ENCODE data around the gene LSM3. TPM values are rescaled to one million over a fixed set of nuclear protein-coding genes. Genes with fewer than 3 reads are reported as not detected.

Gene LSM3
- total RNA-seq, 1 experiment from 2014 or later: 49.4 TPM

DNA sequence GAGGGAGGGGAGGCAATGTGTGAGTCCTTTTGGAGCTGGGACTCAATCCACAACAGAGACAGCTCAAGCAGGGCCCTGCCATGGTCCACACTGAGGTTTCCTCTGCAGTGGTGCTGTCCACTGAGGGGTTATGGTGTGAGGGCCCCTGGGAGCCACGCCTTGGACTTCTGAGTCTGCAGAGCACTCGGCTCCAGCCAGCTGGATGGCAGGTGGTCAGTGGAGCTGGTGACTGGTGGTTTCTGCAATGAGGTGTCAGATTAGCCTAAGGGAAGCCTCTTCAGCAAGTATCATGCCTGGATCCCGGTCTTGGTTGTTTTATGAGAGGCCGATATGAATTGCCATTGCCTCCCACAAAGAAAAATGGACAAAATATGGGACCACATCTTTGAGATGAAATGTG, 21.7 kb downstream of the LSM3 start:
- no peak for DNase-seq (ENCODE audit: low spot score)

- DNase-seq (ENCODE audit: low spot score): no peak
These were observed 22.2 kb downstream of the LSM3 start for GRCh38 chr3:14200841-14201240.

DNA sequence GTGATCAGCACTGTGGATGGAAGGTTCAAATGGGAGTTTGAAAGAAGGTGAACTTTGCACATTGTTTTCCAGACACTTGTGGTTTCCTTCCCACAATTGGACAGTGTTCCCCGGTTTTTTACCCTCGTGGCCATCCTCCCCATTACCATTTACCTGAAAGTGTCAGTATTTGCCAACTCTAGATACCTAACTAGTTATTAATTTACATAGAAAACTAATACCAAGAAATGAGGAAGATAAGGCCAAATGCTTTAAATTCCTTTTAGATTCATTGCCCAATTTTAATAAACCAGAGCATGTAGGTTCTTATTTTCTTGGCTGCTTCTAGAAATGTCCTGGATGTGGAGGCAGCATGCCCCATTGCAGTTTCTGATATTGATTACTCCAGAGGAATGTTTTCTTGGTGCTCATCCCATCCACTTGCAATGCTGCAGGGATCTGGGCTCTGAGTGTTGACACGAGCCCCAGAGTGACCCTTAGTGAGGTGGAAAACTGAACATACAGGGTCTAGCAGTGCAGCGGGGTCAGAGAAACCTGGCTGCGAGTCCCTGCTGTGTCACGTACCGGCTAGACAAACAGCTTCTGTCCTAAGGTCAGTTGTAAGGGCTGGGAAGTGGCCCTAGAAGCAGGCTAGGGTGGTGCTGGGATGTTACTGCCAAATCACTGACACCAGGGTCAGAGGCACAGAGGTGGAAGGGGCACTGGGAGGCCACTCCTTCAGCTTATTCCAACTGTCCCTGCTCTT, 23.5 kb downstream of the LSM3 start:
- no peak for DNase-seq (ENCODE audit: low spot score)

DNA sequence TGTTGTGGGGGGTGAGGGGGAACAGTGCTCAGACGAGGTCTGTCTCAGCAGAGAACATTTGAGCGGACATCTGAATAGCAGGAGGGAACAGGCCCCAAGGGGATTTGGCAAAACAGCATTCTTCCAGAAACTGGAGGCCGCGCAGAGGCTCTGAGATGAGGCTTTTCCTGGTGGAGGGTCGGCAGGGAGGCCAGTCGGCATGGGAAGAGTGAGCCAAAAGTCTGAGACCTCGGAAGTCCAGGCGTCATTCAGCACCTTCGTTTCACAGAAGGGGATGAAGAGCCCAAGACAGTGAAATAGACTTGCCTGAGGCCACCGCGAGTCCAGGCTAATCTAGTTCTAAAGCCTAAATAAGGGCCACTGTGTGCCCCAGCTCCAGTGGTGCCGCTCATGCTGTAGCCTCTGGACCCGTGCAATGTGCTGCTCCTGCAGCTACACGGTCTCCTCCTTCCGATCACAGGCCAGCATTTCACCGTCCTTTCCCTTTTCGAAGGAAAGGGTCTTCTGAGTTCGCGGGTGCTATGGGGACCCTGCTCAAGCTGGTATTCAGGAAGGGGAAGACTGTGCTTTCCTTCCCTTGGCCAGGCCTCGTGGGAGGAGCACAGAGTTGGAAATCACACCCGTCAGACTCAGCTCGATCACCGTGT, 24.4 kb downstream of the LSM3 start:
- DNase-seq (ENCODE audit: low spot score): no peak

GRCh38 chr3:14203521-14204079, 25.0 kb downstream of the LSM3 start:
- peak; percentile 70 for DNase-seq (ENCODE audit: low spot score)

DNA sequence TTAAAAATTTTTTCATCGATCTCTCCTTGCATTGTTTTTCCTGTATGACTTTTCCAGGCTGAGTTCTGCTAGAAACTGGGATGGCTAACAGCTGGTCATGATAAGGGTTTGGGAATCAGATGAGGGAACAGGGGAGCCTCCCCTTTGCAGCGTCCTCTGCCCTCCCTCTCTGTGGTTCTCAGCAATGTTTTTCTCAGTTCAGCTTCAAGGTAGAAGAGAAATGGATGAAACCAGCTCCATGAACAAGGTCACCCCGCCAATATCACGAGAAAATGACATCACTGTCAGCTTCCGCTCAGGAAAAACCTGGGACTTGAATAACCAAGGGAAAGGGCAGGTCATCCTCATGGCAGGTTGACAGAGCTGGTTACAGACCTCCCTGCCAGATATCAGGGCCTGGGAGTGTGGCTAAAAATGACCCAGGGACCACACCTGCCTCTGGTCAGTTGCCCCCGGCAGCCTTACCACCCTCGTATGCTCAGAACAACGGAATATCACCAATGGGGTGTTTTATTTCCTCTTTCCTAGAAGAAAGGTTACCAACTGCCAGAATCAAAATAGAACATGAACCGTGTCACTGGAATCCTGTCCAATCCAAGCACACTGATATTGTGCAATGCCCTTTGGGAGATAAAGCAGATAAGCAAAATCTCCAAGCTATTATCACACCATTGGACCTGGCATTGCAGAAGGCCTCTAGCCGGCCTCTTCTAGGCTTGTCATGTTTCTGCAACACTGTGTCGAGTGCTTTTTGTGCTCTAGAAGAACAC, 26.1 kb downstream of the LSM3 start:
- peak; percentile 40 for DNase-seq (ENCODE audit: low spot score)

DNA sequence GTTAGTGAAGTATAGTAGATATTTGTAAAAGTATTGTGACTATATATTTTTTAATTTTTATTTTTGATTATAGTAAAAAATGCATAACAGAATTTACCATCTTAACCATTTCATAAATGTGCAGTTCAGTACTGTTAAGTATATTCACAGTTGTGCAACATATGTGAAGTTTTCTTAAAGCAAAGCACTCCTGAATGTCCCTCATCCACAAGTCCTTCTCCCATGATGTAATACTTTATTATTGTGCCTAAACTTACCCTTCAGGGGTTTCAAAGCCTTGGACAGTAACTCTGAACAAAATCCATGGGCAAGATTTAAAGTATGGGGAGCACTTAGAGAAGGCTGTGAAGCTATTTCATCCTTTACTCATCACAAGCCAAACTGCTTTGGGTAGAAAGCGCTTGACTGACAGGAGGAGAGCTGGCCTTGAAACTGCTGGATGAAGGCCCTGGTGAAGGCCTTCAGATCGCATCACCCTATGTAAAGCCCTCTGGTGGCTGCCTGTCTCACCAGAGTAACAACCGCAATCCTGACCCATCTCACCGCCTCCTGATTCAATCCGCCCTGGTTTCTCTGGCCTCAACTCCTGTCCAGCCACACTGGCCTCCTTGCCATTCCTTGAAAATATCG, 28.0 kb downstream of the LSM3 start:
- DNase-seq (ENCODE audit: low spot score): no peak

DNA sequence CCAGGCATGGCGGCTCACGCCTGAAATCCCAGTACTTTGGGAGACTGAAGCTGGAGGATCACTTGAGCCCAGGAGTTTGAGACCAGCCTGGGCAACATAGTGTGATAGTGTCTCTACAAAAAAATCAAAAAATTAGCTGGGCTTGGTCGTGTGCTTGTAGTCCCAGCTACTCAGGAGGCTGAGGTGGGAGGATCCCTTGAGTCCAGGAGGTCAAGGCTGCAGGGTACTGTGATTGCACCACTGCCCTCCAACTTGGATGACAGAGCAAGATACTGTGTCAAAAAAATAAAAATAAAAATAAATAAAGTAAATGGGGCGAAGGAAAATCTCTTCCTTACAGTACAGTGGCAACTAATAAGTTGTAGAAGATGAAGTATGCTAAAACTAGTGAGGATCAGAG, 29.6 kb downstream of the LSM3 start:
- DNase-seq (ENCODE audit: low spot score): no peak

DNA sequence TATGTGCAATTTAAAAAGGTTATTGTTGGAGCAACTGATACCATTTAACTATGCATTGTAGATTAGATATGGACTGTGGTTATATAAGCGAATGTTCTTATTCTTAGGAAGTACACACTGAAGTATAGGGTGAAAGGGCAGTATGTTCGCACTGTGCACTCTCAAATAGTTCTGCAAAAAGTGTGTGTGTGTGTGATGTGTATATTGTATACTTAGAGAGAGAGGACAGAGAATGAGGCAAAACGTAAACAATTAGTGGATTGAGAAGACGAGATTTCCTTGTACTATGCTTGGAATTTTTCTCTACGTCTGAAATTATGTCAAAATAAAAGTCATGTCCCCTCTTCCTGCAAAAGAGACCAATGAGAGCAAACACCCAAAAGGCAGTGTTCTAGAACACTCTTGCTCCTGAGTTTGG, 30.4 kb downstream of the LSM3 start:
- DNase-seq (ENCODE audit: low spot score): no peak

DNA sequence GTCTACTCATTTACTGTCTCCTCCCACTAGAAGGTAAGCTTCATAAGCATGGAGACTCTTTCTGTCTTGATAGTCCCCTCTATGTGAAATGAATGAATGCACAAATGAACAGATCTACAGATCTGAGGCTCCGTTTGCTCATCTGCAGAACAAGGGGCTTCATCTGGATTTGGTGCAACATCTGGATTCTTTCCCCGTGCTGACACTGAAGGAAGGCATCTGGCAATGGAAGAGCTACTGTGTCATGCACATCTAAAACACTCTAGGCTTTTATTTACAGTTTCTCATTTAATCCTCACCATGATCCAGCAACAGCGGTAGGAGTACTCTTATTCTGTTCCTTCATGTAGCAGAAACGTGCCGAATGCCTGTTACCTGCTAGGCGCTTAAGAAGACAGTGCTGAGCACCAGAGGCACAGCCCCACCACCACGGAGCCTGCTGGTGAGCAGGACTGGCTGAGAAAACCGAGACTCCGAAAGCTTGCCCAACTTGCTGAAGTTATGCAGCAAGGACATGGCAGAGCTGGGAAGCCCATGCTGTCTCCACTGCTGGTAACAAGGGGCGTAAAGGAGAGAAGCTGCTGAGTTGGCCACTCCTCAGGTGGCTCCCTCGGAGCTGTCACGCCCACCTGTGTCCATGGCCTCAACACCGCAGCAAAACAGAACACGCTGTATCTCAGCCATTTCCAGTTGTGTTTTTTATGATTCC, 31.1 kb downstream of the LSM3 start:
- DNase-seq (ENCODE audit: low spot score): no peak

DNA sequence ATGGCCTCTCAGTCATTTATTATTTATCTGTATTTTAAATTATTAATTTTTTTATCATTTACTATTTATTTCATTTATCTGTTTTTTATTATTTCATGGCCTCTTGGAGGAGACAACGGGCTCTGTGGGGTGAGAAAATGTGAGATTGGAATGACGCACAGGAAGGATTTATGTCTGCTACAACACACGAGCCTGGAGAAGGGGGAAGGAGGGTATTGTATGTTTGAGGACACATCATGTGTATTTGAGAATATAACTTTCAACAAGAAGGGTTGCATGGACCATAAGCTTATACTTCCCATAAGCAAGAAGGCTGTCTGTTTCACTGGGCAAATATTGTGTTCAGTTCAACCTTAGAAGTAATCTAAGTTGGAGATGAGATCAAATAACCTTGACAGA, 31.7 kb downstream of the LSM3 start:
- no peak for DNase-seq (ENCODE audit: low spot score)

GRCh38 chr3:14210843-14211594, 32.4 kb downstream of the LSM3 start:
- peak; percentile 85 for DNase-seq (ENCODE audit: low spot score)

GRCh38 chr3:14211621-14212020, 33.0 kb downstream of the LSM3 start:
- no peak for DNase-seq (ENCODE audit: low spot score)

DNA sequence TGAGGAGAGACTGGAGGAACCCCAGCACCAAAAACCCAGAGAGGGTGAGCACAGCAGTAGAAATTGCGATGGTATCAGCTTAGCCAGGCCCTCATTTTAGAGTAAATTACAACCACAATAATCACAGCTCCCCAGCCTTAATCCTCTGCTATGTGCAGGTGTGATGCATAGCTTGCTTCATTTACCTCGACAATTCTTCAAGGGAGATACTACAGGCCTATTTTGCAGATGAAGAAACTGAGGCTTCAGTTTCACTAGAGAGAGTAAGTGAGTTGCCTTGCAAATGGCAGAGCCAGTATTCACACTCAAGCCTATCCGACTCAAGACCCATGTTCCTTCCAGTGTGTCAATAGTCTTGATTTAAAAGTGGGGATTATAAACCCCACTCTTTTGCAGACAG, 33.4 kb downstream of the LSM3 start:
- no peak for DNase-seq (ENCODE audit: low spot score)

DNA sequence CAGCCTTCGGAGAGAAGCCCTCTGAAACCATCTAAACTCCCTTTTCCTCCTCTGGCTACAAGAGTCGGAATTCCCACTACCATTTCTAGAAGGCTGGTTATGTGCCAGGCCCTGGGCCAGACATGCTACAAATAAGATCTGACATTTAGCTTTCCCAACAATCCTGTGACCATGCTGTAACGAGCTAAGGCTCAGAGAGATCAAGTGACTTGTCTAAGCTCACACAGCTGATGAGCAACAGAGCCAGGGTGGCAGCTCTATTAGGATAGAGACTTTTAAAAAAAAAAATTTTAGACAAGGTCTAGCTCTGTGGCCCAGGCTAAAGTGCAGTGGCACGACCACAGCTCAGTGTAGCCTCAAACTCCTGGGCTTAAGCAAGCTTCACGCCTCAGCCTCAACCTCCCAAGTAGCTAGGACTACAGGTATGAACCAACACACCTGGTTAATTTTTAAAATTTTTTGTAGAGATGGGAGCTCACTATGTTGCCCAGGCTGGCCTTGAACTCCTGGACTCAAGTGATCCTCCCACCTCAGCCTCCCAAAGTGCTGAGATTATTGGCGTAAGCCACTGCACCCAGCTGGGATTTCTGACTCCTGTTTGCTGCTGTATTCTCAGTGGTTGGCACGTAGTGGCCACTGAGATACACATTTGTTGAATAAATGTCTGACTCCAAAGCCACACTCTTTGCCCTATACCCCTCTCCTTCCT, 34.6 kb downstream of the LSM3 start:
- DNase-seq (ENCODE audit: low spot score): no peak

- no peak for DNase-seq (ENCODE audit: low spot score)
These were observed 36.1 kb downstream of the LSM3 start for GRCh38 chr3:14214764-14215163.

DNA sequence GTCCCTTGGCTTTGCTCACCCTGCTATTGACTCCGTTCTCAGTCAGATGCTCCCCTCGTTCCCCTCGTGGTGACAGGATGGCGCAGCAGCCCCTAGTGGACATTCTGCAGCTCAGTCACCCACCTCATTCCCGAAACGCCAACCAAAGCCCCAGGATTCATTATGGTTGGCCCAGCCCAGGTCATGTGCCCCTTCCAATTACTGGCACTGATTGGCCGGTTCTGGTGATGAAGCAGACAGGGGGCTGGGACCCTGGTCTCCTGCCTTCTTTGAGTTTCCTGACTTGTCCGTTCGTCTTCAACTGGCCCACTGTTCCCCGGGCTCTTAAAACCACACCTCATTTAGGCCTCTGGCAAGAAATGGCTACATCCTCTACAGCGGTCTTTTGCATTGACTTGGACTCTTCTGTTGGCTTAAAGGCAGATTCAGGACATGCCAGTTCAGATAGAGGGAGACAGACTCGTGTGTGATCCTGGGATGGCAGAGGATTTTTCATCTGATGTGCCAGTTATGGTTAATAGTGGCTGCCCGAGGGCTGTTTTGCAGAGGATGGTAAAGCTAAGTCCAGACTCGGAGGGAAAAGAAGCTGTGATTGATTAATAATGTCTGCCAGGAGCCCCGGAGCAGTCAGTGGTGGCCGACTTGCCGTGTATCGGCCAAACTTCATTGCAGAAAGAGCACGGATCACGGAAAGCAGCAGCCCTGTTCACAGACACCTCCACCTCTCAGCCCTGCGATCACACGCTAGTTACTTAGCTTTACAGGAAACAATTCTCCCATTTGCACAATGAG, 37.8 kb downstream of the LSM3 start:
- DNase-seq (ENCODE audit: low spot score): no peak

GRCh38 chr3:14218355-14218754, 39.7 kb downstream of the LSM3 start:
- DNase-seq (ENCODE audit: low spot score): no peak

DNA sequence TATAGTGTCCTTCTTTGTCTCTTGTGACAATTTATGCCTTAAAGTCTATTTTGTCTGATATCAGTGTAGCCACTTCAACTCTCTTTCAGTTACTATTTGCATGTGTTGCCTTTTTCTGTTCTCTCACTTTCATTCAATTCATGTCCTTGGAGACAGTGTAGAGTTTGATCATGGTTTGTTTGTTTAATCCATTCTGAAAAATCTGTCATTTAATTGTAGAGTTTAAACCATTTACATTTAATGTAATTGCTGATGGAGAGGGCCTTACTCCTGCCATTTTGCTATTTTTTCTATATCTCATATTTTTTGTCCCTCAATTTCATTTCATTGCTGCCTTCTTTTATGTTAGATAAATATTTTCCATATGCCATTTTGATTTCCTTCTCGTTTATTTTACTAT, 42.3 kb downstream of the LSM3 start:
- DNase-seq (ENCODE audit: low spot score): no peak
